Neural crest cell (in vitro differentiated cells): ENCODE measurements around the gene PLCB1. TPM values are rescaled to one million over a fixed set of nuclear protein-coding genes. Genes with fewer than 3 reads are reported as not detected.

Experiments used
- DNase-seq: peaks from one replicate; pipeline ENCODE4 v3.0.0; 2021; ENCODE audit warnings: low read depth, mixed read lengths, low spot score
- H3K27ac Mint-ChIP-seq: one replicate; pipeline ENCODE4 v1.8.0; 2021; ENCODE audit warnings: mild to moderate bottlenecking, mixed read lengths; ENCODE audit not compliant: unreplicated experiment
- H3K27me3 Mint-ChIP-seq: 2 replicates; pipeline ENCODE4 v1.8.0; 2021; ENCODE audit warnings: low read depth, mild to moderate bottlenecking, mixed read lengths
- H3K36me3 Mint-ChIP-seq: 2 replicates; pipeline ENCODE4 v1.8.0; 2021; ENCODE audit warnings: low read depth, mild to moderate bottlenecking, mixed read lengths
- H3K4me1 Mint-ChIP-seq: 2 replicates; pipeline ENCODE4 v1.8.0; 2021; ENCODE audit warnings: mixed read lengths
- H3K4me3 Mint-ChIP-seq: one replicate; pipeline ENCODE4 v1.8.0; 2021; ENCODE audit warnings: mild to moderate bottlenecking, mixed read lengths
- H3K9me3 Mint-ChIP-seq: 2 replicates; pipeline ENCODE4 v1.8.0; 2021; ENCODE audit warnings: mixed read lengths
- CTCF ChIP-seq: fragments of 200-600 bp; sonication (generic); conservative IDR thresholded peaks from 2 replicates; pipeline ENCODE4 v1.5.0; 2021; ENCODE audit warnings: antibody characterized with exemption, mild to moderate bottlenecking
- total RNA-seq: library from RNA; stranded (reverse); gene quantifications from 2 replicates; pipeline ENCODE4 v1.2.1, GENCODE V29; 2021

The PLCB1 gene
- total RNA-seq, 1 donor from 2014 or later: 13.7 TPM

- no peak overlapping the region for H3K27ac Mint-ChIP-seq
Measured at GRCh38 chr20:8117636-8118035, 14.4 kb upstream of the PLCB1 start.

GRCh38 chr20:8118039-8118438, 14.0 kb upstream of the PLCB1 start:
- Mint-ChIP-seq H3K4me3 (no peak overlapping the region), H3K4me1 (peaks cover 20% of the 10 kb centered on the region), H3K36me3 (peaks cover 2% of the 10 kb centered on the region), H3K27me3 (no peaks in the 10 kb centered on the region), H3K9me3 (peaks cover 4% of the 10 kb centered on the region), H3K27ac (no peak overlapping the region)
- no peak for TF ChIP-seq CTCF
- no peak for DNase-seq

More at GRCh38 chr20:8117636-8118035, 14.4 kb upstream of the PLCB1 start:
- Mint-ChIP-seq H3K36me3 (peaks cover 2% of the 10 kb centered on the region), H3K9me3 (peaks cover 4% of the 10 kb centered on the region), H3K4me3 (no peak overlapping the region), H3K27me3 (no peaks in the 10 kb centered on the region), H3K4me1 (peaks cover 20% of the 10 kb centered on the region)
- no peak for DNase-seq
- TF ChIP-seq CTCF: no peak

GRCh38 chr20:8118760-8119159, 13.3 kb upstream of the PLCB1 start:
- no peak overlapping the region for H3K4me3 Mint-ChIP-seq
- no peak for TF ChIP-seq CTCF
- peaks cover 4% of the 10 kb centered on the region for H3K9me3 Mint-ChIP-seq
- no peak overlapping the region for H3K27ac Mint-ChIP-seq
- no peaks in the 10 kb centered on the region for H3K27me3 Mint-ChIP-seq
- H3K4me1 Mint-ChIP-seq: peaks cover 20% of the 10 kb centered on the region
- no peak for DNase-seq
- H3K36me3 Mint-ChIP-seq: peaks cover 2% of the 10 kb centered on the region

GRCh38 chr20:8121666-8122065, 10.4 kb upstream of the PLCB1 start:
- no peak for TF ChIP-seq CTCF
- no peak for DNase-seq
- Mint-ChIP-seq H3K27ac (no peak overlapping the region), H3K36me3 (no peaks in the 10 kb centered on the region), H3K9me3 (peaks cover under 1% of the 10 kb centered on the region), H3K27me3 (no peaks in the 10 kb centered on the region), H3K4me3 (no peak overlapping the region), H3K4me1 (peaks cover under 1% of the 10 kb centered on the region)

- H3K4me1 Mint-ChIP-seq: peaks cover 13% of the 10 kb centered on the region
- TF ChIP-seq CTCF: no peak
- no peaks in the 10 kb centered on the region for H3K36me3 Mint-ChIP-seq
- H3K27ac Mint-ChIP-seq: no peak overlapping the region
- DNase-seq: no peak
- no peaks in the 10 kb centered on the region for H3K27me3 Mint-ChIP-seq
- H3K9me3 Mint-ChIP-seq: no peaks in the 10 kb centered on the region
- no peak overlapping the region for H3K4me3 Mint-ChIP-seq
Measured at GRCh38 chr20:8124639-8125038, 7.4 kb upstream of the PLCB1 start.

GRCh38 chr20:8126181-8126580, 5.9 kb upstream of the PLCB1 start:
- no peaks in the 10 kb centered on the region for H3K36me3 Mint-ChIP-seq

More at GRCh38 chr20:8126181-8126580, 5.9 kb upstream of the PLCB1 start:
- peak overlapping the region; percentile 17 for H3K4me3 Mint-ChIP-seq
- no peak for DNase-seq
- H3K9me3 Mint-ChIP-seq: no peaks in the 10 kb centered on the region
- peaks cover 9% of the 10 kb centered on the region for H3K27me3 Mint-ChIP-seq
- no peak overlapping the region for H3K27ac Mint-ChIP-seq
- H3K4me1 Mint-ChIP-seq: peaks cover 13% of the 10 kb centered on the region
- no peak for TF ChIP-seq CTCF
